Ecto neural progenitor cell (in vitro differentiated cells): Measurements from ENCODE around the gene KCNA10.

Source experiments
- DNase-seq: peaks from one replicate; pipeline ENCODE4 v3.0.0-alpha.2; 2018; ENCODE audit warnings: low spot score

The KCNA10 gene

GRCh38 chr1:110495926-110496600, 22.9 kb downstream of the KCNA10 start:
- DNase-seq = peak; percentile 86

- DNase-seq = no peak
Observed at GRCh38 chr1:110494522-110495406, 24.2 kb downstream of the KCNA10 start.

- DNase-seq = no peak
Observed at GRCh38 chr1:110494036-110494435, 24.9 kb downstream of the KCNA10 start.

GRCh38 chr1:110493059-110493699, 25.8 kb downstream of the KCNA10 start:
- DNase-seq = no peak

GRCh38 chr1:110492573-110492972, 26.4 kb downstream of the KCNA10 start:
- DNase-seq = no peak

GRCh38 chr1:110490791-110491451, 28.1 kb downstream of the KCNA10 start:
- DNase-seq = no peak

GRCh38 chr1:110489973-110490542, 28.9 kb downstream of the KCNA10 start:
- DNase-seq = no peak

- no peak for DNase-seq
Observed at GRCh38 chr1:110489406-110489805, 29.6 kb downstream of the KCNA10 start.

GRCh38 chr1:110488867-110489266, 30.1 kb downstream of the KCNA10 start:
- DNase-seq = no peak

GRCh38 chr1:110488161-110488560, 30.8 kb downstream of the KCNA10 start:
- no peak for DNase-seq

GRCh38 chr1:110487726-110488125, 31.2 kb downstream of the KCNA10 start:
- DNase-seq = no peak

GRCh38 chr1:110485725-110486124, 33.2 kb downstream of the KCNA10 start:
- DNase-seq = no peak

- no peak for DNase-seq
Observed at GRCh38 chr1:110484801-110485200, 34.2 kb downstream of the KCNA10 start.

GRCh38 chr1:110483308-110483685, 35.7 kb downstream of the KCNA10 start:
- DNase-seq = no peak

GRCh38 chr1:110482662-110483307, 36.2 kb downstream of the KCNA10 start:
- no peak for DNase-seq

- no peak for DNase-seq
Observed at GRCh38 chr1:110481968-110482623, 36.9 kb downstream of the KCNA10 start.

GRCh38 chr1:110480356-110481096, 38.4 kb downstream of the KCNA10 start:
- DNase-seq = no peak

GRCh38 chr1:110478886-110479285, 40.1 kb downstream of the KCNA10 start:
- no peak for DNase-seq

GRCh38 chr1:110477967-110478640, 40.9 kb downstream of the KCNA10 start:
- no peak for DNase-seq
